GM10248 (cell line): ENCODE results near the gene SPATS2L.

Experiments
- CTCF ChIA-PET: fragments of 300-600 bp; sonication (Branson Sonifier 250); formaldehyde crosslinking; extraction: SDS; loops from one replicate; lab custom pipeline; 2021; ENCODE audit warnings: antibody characterized with exemption; lab: Yijun Ruan, JAX
- POLR2A ChIA-PET: fragments of 350-650 bp; sonication (Branson Sonifier 250); formaldehyde crosslinking; extraction: SDS; loops from one replicate; lab custom pipeline; 2020; ENCODE audit warnings: antibody characterized with exemption; lab: Yijun Ruan, JAX
- DNase-seq: peaks from one replicate; pipeline ENCODE4 v3.0.0; 2012; ENCODE audit errors: extremely low spot score
- TF ChIP-seq, protein P1 (sequence below): IDR thresholded peaks from 2 replicates; pipeline ENCODE4 v1.5.1; 2012; ENCODE audit warnings: mild to moderate bottlenecking, low read depth; ENCODE audit errors: extremely low read depth, missing control alignments, control extremely low read depth

SPATS2L gene

DNA sequence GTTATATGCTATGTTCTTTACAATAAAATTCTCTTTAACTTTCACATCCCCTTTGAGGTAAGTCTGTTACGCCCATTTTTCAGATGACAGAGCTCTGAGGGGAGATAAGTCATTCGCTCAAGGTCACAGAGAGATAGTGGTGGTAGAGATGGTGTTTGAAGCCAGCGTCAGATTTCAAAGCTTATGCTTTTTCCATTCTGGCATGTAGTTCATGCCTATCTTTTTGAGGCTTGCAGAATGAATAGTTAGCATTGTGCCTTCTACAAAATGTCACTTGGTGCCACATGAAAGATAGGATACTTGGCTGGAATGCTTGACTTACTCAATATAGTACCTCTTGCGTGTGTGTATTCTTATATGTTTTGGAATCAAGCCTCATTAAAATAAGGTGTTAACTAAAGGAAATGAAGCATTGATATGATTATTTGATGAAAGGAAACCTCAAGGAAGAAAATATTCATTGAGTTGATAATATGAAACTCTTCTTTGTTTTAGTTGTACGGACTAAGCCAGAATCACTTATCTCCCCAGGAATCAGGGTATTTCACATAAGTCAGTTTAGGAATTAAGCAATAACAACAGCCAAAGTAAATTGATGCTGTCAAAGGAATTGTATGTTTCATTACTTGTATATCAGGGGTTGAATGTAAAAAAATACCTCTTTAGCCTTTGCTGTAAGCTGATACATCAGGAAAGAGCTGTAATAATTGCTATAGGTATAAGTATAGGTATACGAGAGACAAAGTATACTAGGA is 15.5 kb downstream of the SPATS2L start:
- no peak for DNase-seq
- POLR2A ChIA-PET: no interaction called here
- TF ChIP-seq, protein P1, sequence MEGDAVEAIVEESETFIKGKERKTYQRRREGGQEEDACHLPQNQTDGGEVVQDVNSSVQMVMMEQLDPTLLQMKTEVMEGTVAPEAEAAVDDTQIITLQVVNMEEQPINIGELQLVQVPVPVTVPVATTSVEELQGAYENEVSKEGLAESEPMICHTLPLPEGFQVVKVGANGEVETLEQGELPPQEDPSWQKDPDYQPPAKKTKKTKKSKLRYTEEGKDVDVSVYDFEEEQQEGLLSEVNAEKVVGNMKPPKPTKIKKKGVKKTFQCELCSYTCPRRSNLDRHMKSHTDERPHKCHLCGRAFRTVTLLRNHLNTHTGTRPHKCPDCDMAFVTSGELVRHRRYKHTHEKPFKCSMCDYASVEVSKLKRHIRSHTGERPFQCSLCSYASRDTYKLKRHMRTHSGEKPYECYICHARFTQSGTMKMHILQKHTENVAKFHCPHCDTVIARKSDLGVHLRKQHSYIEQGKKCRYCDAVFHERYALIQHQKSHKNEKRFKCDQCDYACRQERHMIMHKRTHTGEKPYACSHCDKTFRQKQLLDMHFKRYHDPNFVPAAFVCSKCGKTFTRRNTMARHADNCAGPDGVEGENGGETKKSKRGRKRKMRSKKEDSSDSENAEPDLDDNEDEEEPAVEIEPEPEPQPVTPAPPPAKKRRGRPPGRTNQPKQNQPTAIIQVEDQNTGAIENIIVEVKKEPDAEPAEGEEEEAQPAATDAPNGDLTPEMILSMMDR: no peak
- CTCF ChIA-PET: interaction anchor here (1.5 to 3.6 kb wide), 2 partner anchors 10 to 17 kb away, joined by 6 to 14 read pairs; no protein-coding TSS in a partner anchor

DNA sequence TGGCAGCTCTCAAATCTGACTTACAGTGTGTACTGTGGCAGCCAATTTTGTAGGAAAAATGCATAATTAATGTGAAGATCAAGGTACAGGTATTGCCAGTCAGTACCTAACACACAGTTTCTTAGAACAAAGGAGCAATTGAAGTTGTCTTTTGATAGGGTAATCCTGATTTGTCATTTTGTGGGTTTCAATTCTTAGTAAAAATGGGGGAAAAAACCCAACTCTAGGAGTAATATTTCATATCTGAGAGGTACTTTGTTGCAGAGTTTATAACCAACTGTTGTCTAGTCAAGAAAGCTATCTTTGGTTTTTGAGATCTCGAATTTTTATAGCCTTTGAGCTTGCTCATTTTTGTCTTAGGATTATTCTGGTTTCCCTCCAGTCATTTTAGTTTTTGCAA is 16.1 kb downstream of the SPATS2L start:
- TF ChIP-seq, protein P1: no peak
- DNase-seq: no peak
- ChIA-PET CTCF (interaction anchor here (1.5 to 3.6 kb wide), 2 partner anchors 11 to 18 kb away, joined by 6 to 14 read pairs; no protein-coding TSS in a partner anchor), POLR2A (no interaction called here)

DNA sequence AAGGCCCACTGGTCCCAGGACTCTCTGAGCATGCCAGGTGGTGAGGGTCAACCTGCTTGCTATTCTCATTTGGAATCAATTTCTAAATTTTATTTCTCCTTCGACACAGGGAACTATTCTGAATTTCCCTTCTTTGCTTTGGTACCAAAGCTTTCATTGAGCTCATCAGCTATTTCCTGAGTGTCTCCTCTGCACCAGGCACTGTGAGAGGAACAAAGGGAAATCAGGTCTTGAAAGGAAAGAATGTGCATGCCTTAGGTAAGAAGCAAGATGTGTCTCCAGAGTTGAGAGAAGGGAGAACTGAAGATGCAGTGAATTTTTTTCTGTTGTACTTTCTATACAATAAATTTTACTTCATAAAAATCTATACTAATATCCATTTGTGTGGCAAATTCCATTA is 17.9 kb downstream of the SPATS2L start:
- ChIA-PET POLR2A (no interaction called here), CTCF (interaction anchor here (0.9 to 1.1 kb wide), 2 partner anchors 10 to 13 kb away, joined by 3 read pairs; no protein-coding TSS in a partner anchor)
- DNase-seq: no peak
- TF ChIP-seq, protein P1: no peak

DNA sequence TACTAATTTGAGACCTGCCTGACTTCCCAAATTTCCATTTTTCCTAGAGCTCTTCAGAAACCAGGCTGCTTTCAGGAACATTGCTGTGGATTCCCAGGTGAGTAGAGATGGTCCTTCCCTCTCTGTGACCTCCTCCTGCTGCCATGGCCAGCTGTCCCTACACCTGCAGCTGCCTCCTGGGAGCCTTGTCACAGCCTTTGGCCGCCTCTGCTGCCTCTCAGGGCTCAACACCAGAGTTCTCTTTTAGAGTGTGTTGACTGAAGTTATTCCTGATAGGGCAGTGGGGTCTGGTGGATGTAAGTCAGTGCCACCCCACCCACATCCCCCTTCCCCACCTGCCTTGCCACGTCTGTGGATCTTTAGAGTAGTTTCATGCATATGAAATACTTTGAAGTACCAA is 22.9 kb downstream of the SPATS2L start:
- DNase-seq: no peak
- CTCF ChIA-PET: no interaction called here
- TF ChIP-seq, protein P1: no peak
- POLR2A ChIA-PET: no interaction called here

DNA sequence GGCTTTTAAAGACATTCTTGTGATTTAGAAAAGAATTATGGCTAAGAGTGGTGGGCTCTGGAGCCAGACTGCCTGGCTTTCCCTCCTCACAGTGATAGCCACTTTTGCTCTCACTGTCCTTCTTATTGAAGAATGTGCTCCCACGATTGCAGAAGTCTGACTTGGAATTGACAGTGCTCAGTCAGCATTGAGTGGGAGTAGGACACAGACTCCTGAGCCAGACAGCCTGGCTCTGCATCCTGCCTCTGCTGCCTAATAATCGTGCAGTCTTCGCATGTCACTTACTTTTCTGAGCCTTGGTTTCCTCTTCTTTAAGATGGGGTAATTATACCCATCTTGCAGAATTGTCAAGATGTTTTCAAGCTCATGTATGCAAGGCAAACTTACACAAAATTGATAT is 23.3 kb downstream of the SPATS2L start:
- DNase-seq: no peak
- ChIA-PET POLR2A (no interaction called here), CTCF (no interaction called here)
- TF ChIP-seq, protein P1: no peak

DNA sequence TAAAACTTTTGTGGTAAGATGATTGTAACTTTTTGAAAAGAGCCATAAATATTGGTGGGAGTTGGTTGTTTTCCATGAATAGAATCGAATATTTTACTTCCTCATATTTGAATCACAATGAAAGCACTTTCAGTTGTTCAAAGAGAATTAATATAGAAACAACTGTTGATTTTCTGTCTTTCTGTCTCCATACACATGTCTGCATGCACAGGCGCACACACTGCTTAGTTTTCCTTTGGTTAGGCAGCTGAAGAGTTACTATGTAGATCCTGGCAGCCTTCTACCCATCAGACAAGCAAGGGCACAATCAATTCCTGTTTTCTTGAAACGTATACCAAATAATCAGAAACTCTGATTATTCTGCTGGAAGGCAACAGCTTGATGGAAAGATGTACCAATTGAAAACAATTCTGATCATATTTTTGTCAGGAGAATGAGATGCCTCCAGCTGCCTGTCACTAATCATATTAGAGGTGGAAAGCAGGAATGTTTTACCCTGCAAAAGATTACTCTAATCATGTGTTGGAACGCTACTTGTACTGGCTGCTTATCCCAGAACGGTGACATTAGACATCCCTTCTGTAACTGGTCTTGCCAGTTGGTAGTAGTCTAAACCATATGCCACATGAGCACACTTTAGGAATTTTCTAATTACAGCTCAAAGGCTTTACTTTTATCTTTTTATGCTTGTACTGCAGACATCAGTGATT is 24.0 kb downstream of the SPATS2L start:
- TF ChIP-seq, protein P1: no peak
- POLR2A ChIA-PET: no interaction called here
- no peak for DNase-seq
- CTCF ChIA-PET: interaction anchor here (1.2 kb wide), 1 partner anchor 29 kb away, joined by 3 read pairs; no protein-coding TSS in a partner anchor
